Measurements from ENCODE around the gene CPXM2.

- TF ChIP-seq CTCF (conservative IDR thresholded peaks at IDR 0.05) (no peak), ZFX (IDR thresholded peaks at IDR 0.05) (no peak)
Observed at GRCh38 chr10:123703195-123703790, 188.3 kb downstream of the CPXM2 start.
